GM18909 (cell line): ENCODE data around the gene PIP5K1A.
A peak's percentile ranks its signal among the peaks of the same experiment; 100 is the strongest.
"Not testable (repeated sequence)": the region's sequence is repeated elsewhere in the genome, so short reads cannot be mapped to it uniquely, and the experiment has no call there.

Source experiments
- ATAC-seq: cut with Tn5 transposase; IDR thresholded peaks from one replicate; pipeline ENCODE4 v1.9.1; 2021; ENCODE audit warnings: mild to moderate bottlenecking; ENCODE audit not compliant: unreplicated experiment, poor library complexity

The PIP5K1A gene

GRCh38 chr1:151246786-151247185, 48.4 kb downstream of the PIP5K1A start:
- ATAC-seq, result no peak

- ATAC-seq, result no peak
Measured at GRCh38 chr1:151251656-151252470, 53.5 kb downstream of the PIP5K1A start.

GRCh38 chr1:151254217-151255213, 56.2 kb downstream of the PIP5K1A start, which contains the start of gene PSMD4:
PSMD4 (plus strand) TSS chr1:151254734; CDS start chr1:151254783, 49 bp downstream.
- ATAC-seq, result peak; percentile 90

GRCh38 chr1:151255381-151255780, 57.0 kb downstream of the PIP5K1A start:
- ATAC-seq, result no peak

- ATAC-seq, result no peak
Measured at GRCh38 chr1:151259351-151259750, 61.0 kb downstream of the PIP5K1A start.

- no peak for ATAC-seq
Measured at GRCh38 chr1:151265446-151266236, 67.3 kb downstream of the PIP5K1A start.

GRCh38 chr1:151266315-151266714, 68.0 kb downstream of the PIP5K1A start:
- ATAC-seq, result no peak

GRCh38 chr1:151266821-151267220, 68.5 kb downstream of the PIP5K1A start:
- ATAC-seq, result no peak

GRCh38 chr1:151267760-151268159, 69.4 kb downstream of the PIP5K1A start:
- no peak for ATAC-seq

GRCh38 chr1:151273924-151274466, 75.6 kb downstream of the PIP5K1A start:
- ATAC-seq, result no peak

- not testable (repeated sequence) for ATAC-seq
Measured at GRCh38 chr1:151275341-151275740, 77.0 kb downstream of the PIP5K1A start.

- no peak for ATAC-seq
Measured at GRCh38 chr1:151277249-151277648, 78.9 kb downstream of the PIP5K1A start.

- peak; percentile 49 for ATAC-seq
Measured at GRCh38 chr1:151281225-151281968, 83.0 kb downstream of the PIP5K1A start.

- ATAC-seq, result peak; percentile 87
Measured at GRCh38 chr1:151281969-151282882, 83.9 kb downstream of the PIP5K1A start, which contains the start of gene ZNF687. ZNF687 (plus strand) TSS chr1:151282299; CDS start chr1:151286292, 3,993 bp downstream.

GRCh38 chr1:151282883-151283725, 84.8 kb downstream of the PIP5K1A start:
- ATAC-seq, result no peak

GRCh38 chr1:151284013-151284577, 85.7 kb downstream of the PIP5K1A start:
- ATAC-seq, result no peak
